CD4-positive, alpha-beta T cell treated with Interleukin-4 for 4 hours (primary cell): ENCODE measurements around the gene SCO1.

Source experiments
- DNase-seq: peaks from one replicate; pipeline ENCODE4 v3.0.0-alpha.2; 2020

Gene SCO1

GRCh38 chr17:10649602-10650001, 47.7 kb downstream of the SCO1 start:
- DNase-seq: no peak

- no peak for DNase-seq
Observed at GRCh38 chr17:10648956-10649355, 48.4 kb downstream of the SCO1 start.

- no peak for DNase-seq
Observed at GRCh38 chr17:10648381-10648780, 49.0 kb downstream of the SCO1 start.

DNA sequence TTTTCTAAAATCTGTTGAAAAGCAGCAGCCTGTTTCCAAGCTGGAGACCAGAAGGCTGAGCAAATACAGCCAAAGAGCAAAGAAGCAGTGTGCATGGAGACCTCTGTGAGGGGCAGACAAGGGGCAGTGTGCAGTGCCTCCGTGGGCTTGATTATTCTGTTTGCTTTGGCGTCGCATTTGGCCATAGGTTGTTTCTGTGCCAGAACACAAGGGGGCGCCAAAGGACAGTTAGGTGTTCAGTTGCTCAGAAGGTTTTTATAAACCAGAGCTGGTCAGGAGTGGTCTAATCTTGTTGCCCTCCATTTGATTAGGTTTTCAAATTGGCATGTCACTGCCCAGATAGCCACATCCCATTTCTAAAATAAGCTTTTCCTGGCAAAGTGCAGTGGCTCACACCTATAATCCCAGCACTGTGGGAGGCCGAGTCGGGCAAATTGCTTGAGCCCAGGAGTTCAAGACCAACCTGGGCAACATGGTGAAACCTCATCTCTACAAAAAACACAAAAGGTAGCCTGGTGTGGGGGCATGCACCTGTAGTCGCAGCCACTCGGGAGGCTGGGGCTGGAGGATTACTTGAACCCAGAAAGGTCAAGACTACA, 50.8 kb downstream of the SCO1 start:
- peak; percentile 74 for DNase-seq

- no peak for DNase-seq
Observed at GRCh38 chr17:10640475-10640874, 56.9 kb downstream of the SCO1 start.

DNA sequence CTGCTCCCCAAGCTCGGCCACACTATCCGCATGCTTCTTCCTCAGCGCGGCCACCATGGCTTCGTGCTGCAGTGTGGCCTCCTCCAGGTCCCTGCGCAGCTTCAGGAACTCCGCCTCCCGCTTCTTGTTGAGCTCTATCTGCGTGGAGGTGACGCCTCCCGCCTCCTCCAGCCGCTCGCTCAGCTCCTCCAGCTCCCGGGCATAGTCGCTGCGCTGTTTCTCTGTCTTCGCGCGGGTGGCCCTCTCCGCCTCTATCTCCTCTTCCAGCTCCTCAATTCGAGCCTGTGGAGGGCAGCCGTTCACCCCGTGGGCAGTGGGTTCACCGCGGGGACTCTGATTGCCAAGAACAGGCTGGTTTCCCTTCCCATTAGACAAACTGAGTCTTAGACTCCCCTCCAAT, 59.2 kb downstream of the SCO1 start:
- DNase-seq: no peak

- DNase-seq: no peak
Observed at GRCh38 chr17:10635290-10635689, 62.0 kb downstream of the SCO1 start.

DNA sequence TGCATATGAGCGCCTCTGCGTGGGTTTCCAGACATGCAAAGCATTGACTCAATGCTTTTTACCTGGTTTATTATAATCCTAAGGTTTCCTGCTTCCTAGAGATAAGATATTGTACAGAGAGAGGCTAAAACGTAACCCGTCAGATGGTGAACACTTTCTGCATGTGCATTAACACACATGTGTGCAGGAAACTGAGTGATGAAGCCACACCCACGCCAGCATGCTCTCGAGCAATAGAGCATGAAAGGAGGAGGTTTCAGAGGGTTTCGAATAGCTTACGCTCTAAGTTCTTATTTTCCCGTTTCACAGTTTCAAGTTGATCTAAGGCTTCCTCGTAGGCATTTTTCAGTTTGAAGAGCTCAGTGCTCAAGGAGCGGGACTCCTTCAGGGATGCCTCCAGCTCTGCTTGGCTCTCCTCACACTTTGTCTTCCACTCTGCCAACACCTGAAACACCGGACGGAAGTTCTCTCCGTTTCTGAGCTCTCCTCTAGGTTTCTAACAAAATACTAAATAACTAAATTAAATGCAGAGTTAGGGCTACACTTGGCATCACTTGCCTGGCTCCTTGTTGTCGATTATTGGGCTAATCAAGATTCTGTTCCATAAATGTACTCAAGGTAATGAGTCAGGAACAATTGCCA, 63.5 kb downstream of the SCO1 start:
- DNase-seq: no peak

- DNase-seq: no peak
Observed at GRCh38 chr17:10631701-10632100, 65.6 kb downstream of the SCO1 start.

DNA sequence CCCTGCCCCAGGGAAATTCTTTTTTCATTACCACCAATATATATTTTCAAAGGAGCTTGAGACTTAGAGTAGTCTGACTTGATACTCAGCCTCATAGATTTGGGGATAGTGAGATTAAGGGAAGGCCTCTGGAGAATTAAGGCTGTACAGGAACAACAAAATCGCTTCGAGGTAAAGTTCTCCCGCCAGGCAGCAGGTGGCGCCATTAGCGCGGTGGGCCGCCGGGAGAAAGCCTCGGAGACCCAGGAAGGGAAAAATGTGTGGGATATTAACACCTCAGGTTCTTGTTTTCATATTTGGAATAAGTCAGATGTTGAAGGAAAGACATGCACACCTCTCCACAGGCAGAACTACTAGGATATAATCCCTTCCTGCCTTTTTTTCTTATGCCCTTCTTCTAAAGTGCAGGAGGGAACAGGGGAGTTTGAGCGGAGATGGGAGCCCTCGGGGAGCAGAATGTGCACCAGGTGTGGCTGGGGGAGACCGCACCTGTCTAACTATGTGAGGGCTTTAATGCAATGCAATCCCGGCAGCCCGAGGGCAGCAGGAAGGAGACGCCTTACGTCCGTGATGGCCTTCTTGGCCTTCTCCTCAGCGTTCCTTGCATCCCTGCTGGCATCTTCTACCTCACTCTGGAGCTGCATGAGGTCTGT, 66.2 kb downstream of the SCO1 start:
- peak; percentile 27 for DNase-seq

GRCh38 chr17:10629706-10630105, 67.6 kb downstream of the SCO1 start:
- no peak for DNase-seq

GRCh38 chr17:10628756-10629155, 68.6 kb downstream of the SCO1 start:
- DNase-seq: no peak

GRCh38 chr17:10626390-10626789, 70.9 kb downstream of the SCO1 start:
- DNase-seq: no peak

DNA sequence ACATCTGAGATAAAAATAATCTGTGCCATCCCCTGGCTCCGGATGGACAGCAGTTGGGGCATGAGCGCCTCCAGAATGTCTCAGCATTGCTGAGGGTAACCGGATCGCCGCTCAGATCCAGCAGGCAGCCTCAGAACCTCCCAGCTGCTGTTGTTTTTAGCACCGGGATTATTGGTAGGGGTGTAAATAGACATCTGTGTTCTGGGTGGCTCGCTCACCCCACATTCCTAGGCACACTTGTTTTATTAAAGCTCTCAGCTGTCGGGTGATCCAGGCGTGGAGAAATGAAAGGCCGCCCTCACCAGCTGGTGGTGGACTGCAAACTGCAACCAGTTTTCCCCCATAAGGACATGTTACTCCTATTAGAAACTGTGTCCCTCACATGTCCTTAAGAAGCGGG, 72.4 kb downstream of the SCO1 start:
- DNase-seq: no peak

DNA sequence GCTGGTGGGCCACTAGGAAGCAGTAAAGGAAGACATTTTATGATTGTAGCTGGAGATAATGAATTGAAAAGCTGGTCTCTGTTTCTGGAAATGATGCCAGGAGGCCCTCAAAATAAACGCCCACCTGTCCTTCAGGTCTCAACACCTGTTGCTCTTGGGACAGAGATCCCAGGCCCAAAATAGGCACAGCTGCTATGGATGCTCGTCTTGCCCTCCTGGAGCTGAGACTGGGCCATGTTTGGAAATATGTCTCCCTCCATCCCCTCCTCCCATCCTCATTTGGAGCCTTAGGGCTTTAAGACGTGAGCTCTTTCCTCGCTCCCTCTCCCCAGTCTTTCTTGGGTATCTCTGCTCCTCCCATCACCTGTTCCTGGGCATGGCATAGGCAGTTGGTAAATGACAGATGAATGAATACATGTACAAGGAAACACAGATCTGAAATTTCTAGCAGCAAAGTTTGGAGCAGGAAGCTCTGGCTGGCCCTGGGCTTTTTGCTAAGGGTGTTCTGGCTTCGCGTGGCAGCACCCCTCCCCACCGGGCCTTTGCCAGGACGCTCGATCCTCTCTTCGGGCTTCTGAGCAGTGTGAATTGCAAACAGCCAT, 73.5 kb downstream of the SCO1 start:
- no peak for DNase-seq

DNA sequence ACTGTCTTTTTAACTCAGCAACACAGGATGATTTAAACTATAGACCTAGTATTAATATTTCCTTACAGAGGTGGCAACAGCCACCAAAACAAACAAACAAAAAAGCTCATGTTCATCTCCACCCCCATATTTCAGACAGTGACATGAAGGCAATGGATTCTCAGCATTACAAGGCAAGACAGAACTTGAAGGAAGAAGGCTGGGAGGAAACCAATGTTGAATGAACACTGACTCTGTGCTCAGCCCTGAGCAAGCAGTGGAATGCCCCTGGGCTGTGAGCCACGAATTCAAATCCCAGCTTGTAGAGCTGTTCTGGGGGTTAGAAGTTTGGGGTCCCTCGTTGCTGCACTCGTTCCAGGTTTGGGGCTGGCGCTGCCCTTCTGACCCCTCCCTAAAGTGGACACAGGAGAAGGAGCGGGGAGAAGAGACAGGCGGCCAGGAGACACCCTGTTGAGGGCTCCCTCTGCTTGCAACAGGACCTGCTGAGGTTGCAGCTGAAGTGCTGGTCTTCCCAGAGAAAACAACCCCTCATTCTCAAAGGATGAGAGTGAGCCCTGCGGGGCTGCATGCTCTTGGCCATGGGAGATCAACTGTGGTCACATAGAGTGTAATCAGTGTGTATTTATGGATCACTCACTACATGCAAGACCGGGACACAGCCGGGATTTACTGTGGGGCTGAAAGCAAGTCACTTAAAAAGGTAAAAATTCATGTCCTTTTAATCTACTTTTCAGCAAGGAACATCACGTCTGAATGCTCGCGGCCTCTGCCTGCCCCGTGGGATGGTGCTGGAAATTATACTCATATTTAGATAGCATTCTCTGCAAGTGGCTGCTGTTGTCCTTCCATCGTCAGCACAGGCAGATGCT, 74.5 kb downstream of the SCO1 start:
- DNase-seq: no peak
